Transverse colon (tissue), 4 donors: ENCODE measurements around the gene TTC21A. TPM values are rescaled to one million over a fixed set of nuclear protein-coding genes. Genes with fewer than 3 reads are reported as not detected.

Experiments
- DNase-seq: peaks from one replicate; pipeline ENCODE4 v3.0.0-alpha.2; 2019
- H3K27ac ChIP-seq, 4 donors: fragments of 200-600 bp; sonication (generic); 2 replicates each; pipeline ENCODE4 v1.5.1; 2016 to 2018; ENCODE audit warnings: inconsistent platforms in 4 of 4
- H3K27me3 ChIP-seq: fragments of 200-600 bp; sonication (generic); 2 replicates; pipeline ENCODE4 v1.5.1; 2017; ENCODE audit warnings: inconsistent platforms
- H3K36me3 ChIP-seq, 4 donors: fragments of 200-600 bp; sonication (generic); 2 replicates each; pipeline ENCODE4 v1.5.1; 2017 to 2019; ENCODE audit warnings: inconsistent platforms in 4 of 4
- H3K4me1 ChIP-seq, 4 donors: fragments of 200-600 bp; sonication (generic); 2 replicates each; pipeline ENCODE4 v1.5.1; 2017 to 2020; ENCODE audit warnings: inconsistent platforms in 4 of 4
- H3K4me3 ChIP-seq, 4 donors: fragments of 200-600 bp; sonication (generic); 1 replicate in 1 of 4; 2 replicates in 3 of 4; pipeline versions ENCODE4 v1.5.1 to v1.6.1; 2017 to 2019; ENCODE audit warnings: inconsistent platforms in 4 of 4
- H3K9me3 ChIP-seq, 2 donors: fragments of 200-600 bp; sonication (generic); 2 replicates each; pipeline ENCODE4 v1.5.1; 2017 to 2019; ENCODE audit warnings: inconsistent platforms in 2 of 2
- EP300 ChIP-seq: sonication (generic); formaldehyde crosslinking; IDR thresholded peaks from one replicate; pipeline ENCODE4 v1.6.1; 2017; ENCODE audit warnings: antibody characterized with exemption, low read depth
- POLR2A ChIP-seq: fragments of 450-650 bp; IDR thresholded peaks from one replicate; pipeline ENCODE4 v1.6.1; 2016; ENCODE audit warnings: antibody characterized with exemption, mild to moderate bottlenecking, moderate library complexity
- POLR2AphosphoS5 ChIP-seq, 3 donors: sonication (generic); formaldehyde crosslinking; IDR thresholded peaks; one replicate each; pipeline ENCODE4 v1.6.1; 2016; ENCODE audit warnings: antibody characterized with exemption in 3 of 3
- WGBS, 2 donors: methylation state at CpG; one replicate each; pipeline ENCODE4 v1.1.5; 2018; ENCODE audit warnings: low coverage in 1 of 2; 5-methylcytosine and 5-hydroxymethylcytosine counted together
- in situ Hi-C, 4 donors: fragments of 200-750 bp; cut with MboI; loops; one replicate each; pipeline versions ENCODE4 v1.15.0 to v1.15.1; 2017; ENCODE audit warnings: low sequenced_read_pairs in 3 of 4, low pct_ligation_motif_present in 1 of 4, low pct_unique_long_range_greater_than_20kb in 1 of 4
- intact Hi-C: fragments of 100-400 bp; cut with DNase I; formaldehyde crosslinking; loops from one replicate; pipeline ENCODE4 v1.15.1; 2023; ENCODE audit warnings: low total_unique reads
- total RNA-seq, 4 donors: library from RNA; depleted of rRNA; stranded (reverse); fragments of >200 nt; gene quantifications; one replicate each; pipeline ENCODE4 v1.1.0, GENCODE V29; 2016
- TF ChIP-seq, protein P1 (sequence below), 5 experiments: fragments of 200-600 bp in 3 of 5; fragments of 450-650 bp in 2 of 5; sonication (generic) in 3 of 5; IDR thresholded peaks; 1 replicate in 2 of 5; 2 replicates in 3 of 5; pipeline ENCODE4 v1.5.1; 2016 to 2017; ENCODE audit warnings: antibody characterized with exemption in 5 of 5, inconsistent platforms in 3 of 5, mild to moderate bottlenecking in 2 of 5, moderate library complexity in 1 of 5

TTC21A gene
- total RNA-seq, 4 donors from 2014 or later: 6.8 to 101 (median 30.3) TPM

DNA sequence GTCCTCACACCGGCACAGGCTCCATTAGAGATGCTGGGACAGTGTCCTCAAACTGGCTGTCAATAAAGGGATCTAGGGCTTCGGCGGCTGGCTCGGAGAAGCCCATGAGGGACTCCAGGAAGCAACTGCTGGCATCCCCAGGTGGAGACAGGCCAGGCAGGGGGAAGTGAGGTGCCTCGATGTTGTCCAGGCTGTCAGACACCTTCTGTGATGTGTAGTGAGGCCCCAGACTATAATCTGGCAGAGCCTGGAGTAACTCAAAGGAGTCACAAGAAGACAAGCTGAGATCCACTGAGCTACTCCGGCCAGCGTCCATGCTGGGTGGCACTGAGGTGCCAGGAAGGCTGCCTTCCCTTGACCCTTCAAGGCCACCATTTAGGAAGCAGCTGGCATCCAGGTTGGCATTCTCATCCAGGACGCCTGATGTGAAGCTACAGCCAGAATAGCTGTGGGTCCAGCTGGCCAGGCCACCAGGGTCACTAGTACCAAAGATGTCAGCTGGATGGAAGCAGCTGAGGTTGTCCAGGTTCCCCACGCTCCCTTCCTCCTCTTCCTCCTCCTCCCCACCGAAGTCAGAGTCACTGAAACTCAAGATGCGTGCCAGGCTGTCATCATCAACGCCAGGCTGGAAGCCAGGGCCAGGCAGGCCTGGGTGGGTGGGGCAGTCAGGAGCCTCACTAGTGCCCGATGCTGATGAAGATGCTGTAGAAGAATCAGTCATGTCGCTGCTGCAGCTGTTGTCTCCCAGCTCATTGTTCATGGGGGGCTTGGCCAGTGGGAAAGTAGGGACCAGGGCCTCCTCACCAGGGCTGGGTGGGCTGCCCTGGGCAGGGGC is 35.8 kb downstream of the TTC21A start:
- TF ChIP-seq, protein P1, sequence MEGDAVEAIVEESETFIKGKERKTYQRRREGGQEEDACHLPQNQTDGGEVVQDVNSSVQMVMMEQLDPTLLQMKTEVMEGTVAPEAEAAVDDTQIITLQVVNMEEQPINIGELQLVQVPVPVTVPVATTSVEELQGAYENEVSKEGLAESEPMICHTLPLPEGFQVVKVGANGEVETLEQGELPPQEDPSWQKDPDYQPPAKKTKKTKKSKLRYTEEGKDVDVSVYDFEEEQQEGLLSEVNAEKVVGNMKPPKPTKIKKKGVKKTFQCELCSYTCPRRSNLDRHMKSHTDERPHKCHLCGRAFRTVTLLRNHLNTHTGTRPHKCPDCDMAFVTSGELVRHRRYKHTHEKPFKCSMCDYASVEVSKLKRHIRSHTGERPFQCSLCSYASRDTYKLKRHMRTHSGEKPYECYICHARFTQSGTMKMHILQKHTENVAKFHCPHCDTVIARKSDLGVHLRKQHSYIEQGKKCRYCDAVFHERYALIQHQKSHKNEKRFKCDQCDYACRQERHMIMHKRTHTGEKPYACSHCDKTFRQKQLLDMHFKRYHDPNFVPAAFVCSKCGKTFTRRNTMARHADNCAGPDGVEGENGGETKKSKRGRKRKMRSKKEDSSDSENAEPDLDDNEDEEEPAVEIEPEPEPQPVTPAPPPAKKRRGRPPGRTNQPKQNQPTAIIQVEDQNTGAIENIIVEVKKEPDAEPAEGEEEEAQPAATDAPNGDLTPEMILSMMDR (IDR thresholded peaks at IDR 0.05): no peak
- TF ChIP-seq POLR2AphosphoS5 (IDR thresholded peaks at IDR 0.05): peak in 1 of 3 donors; percentile 27
- no peak for DNase-seq
- Histone ChIP-seq H3K27ac (peak overlapping the region; percentile 81 to 92 (median 84)), H3K4me3 (no peak overlapping the region), H3K36me3 (peaks cover 0 to 30% (median 11%) of the 10 kb centered on the region in 4 donors), H3K4me1 (peaks cover 48 to 81% (median 70%) of the 10 kb centered on the region in 4 donors), H3K27me3 (no peaks in the 10 kb centered on the region), H3K9me3 (no peaks in the 10 kb centered on the region)
- in situ Hi-C loops (no loop called here), intact Hi-C loops (loop anchor here (5.0 kb wide), 1 partner anchor 39 kb away; no protein-coding TSS in a partner anchor)
- 81% methylated on average over 12 of the region's 14 CpGs; no CpG with 5 or more reads in 1 of the 2 donors for WGBS, 2 donors

DNA sequence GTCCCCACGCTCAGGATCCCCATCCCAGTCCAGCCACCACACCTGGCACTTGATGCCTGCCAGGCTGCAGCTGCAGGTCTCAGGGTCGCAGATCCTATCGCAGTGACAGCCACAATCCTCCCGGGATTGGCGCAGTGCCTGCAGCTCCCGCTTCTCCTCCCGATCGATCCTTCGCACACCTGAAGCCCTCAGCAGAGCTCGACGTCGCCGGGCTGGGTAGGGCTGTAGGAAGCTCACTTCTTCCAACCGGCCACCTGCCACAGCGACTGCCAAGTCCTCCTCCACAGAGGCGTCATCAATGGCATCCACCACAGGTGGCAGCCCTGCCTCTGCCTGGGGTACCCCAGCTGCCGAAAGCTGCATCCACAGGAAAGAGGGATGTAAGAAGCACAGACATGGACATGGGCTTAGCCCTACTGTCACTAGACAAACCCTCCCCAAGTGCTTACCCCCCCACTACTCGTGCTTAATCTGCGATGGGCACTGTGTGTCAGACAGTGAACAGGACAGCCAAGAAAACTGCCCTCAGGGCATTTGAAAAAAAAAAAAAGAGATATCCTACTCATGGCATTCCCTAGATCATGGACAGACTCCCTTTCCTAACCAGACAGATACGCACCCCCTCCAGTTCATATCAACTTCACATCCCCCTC is 36.7 kb downstream of the TTC21A start:
- Histone ChIP-seq H3K9me3 (no peaks in the 10 kb centered on the region), H3K4me3 (no peak overlapping the region), H3K27me3 (no peaks in the 10 kb centered on the region), H3K36me3 (peaks cover 0 to 30% (median 11%) of the 10 kb centered on the region in 4 donors), H3K27ac (no peak overlapping the region), H3K4me1 (peaks cover 58 to 84% (median 78%) of the 10 kb centered on the region in 4 donors)
- no peak for DNase-seq
- intact Hi-C loops (loop anchor here (5.0 kb wide), 1 partner anchor 38 kb away; no protein-coding TSS in a partner anchor), in situ Hi-C loops (no loop called here)
- TF ChIP-seq POLR2A (no peak), POLR2AphosphoS5 (IDR thresholded peaks at IDR 0.05) (peak in 1 of 3 donors; percentile 12), EP300 (no peak)
- TF ChIP-seq, protein P1 (IDR thresholded peaks at IDR 0.05): no peak
- 85 to 100% methylated on average over 1 to 20 of the region's 20 CpGs for WGBS, 2 donors

DNA sequence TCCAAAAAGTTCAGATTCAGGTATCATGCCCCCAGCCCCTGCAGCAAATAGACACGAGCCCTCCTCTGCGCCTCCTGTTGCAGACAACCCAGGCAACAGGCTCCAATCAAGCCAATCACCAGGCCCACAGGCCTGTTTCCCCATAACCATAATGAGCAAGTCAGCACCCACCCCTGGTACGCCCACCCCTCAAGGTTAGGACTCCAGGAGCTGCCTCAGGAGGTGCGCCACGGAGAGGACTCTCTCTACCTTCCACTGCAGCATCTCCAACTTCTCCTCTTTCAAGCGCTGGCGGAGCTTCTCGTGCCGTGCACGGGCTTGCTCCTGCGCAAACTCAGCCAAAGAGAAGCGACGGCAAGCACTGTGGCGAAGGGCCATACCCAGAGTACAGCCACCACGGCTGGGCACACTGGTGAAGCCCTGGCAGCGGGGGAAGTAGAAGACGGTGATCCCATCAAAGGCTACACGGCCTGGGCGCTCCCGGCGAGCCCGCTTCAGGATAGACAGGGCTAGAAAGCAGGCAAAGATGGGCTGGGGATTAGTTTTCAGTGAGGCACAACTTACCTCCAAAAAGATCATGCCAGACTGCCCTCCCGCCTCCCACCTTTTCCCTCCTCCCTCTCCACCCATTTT is 37.4 kb downstream of the TTC21A start:
- in situ Hi-C loops (no loop called here), intact Hi-C loops (loop anchor here (5.0 kb wide), 1 partner anchor 37 kb away; no protein-coding TSS in a partner anchor)
- H3K36me3 ChIP-seq: peaks cover 0 to 30% (median 11%) of the 10 kb centered on the region in 4 donors
- H3K9me3 ChIP-seq: no peaks in the 10 kb centered on the region
- peaks cover 64 to 84% (median 79%) of the 10 kb centered on the region in 4 donors for H3K4me1 ChIP-seq
- TF ChIP-seq POLR2AphosphoS5 (IDR thresholded peaks at IDR 0.05): no peak
- TF ChIP-seq EP300: no peak
- no peak for TF ChIP-seq POLR2A
- TF ChIP-seq, protein P1 (IDR thresholded peaks at IDR 0.05): no peak
- H3K4me3 ChIP-seq: no peak overlapping the region
- no peak overlapping the region for H3K27ac ChIP-seq
- WGBS, 2 donors: 95 to 100% methylated on average over 2 to 23 of the region's 23 CpGs
- no peaks in the 10 kb centered on the region for H3K27me3 ChIP-seq
- peak; percentile 9 for DNase-seq

DNA sequence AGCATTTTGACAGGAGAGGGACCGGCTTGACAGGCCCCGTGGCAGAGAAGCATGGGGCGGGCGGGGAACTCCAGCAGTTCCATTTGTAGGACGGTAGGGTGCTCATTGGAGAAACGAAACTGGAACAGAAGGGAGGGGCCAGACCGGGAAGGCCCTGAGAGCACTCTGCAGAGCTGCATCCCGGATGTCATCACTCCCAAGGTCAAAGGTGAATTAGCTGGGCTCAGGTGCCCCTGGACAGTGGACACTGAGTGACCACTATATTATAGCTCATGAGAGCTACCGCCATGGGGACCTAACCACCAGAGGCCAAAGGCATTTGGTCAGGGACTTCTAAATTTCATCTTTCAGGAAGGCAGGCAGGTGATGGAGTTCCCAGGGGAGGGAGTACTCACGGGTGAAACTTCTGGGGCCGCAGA is 38.6 kb downstream of the TTC21A start:
- DNase-seq: peak; percentile 79
- in situ Hi-C loops: no loop called here

More for the DNA sequence above, 38.6 kb downstream of the TTC21A start:
- TF ChIP-seq, protein P1 (IDR thresholded peaks at IDR 0.05): peak; percentile 23 to 75 (median 37)
- TF ChIP-seq POLR2AphosphoS5 (IDR thresholded peaks at IDR 0.05) (peak in 2 of 3 donors; percentile 13 to 17), POLR2A (no peak), EP300 (no peak)
- Histone ChIP-seq H3K4me1 (peaks cover 65 to 84% (median 80%) of the 10 kb centered on the region in 4 donors), H3K36me3 (peaks cover 0 to 30% (median 11%) of the 10 kb centered on the region in 4 donors), H3K27me3 (no peaks in the 10 kb centered on the region), H3K4me3 (no peak overlapping the region), H3K9me3 (no peaks in the 10 kb centered on the region), H3K27ac (peak overlapping the region; percentile 98 to 99 (median 98))
- 19 to 32% methylated on average over 6 to 11 of the region's 11 CpGs for WGBS, 2 donors
- intact Hi-C loops: no loop called here
